ENCODE data around the gene ELL2.
"Not testable (repeated sequence)": the region's sequence is repeated elsewhere in the genome, so short reads cannot be mapped to it uniquely, and the experiment has no call there.

Gene ELL2

DNA sequence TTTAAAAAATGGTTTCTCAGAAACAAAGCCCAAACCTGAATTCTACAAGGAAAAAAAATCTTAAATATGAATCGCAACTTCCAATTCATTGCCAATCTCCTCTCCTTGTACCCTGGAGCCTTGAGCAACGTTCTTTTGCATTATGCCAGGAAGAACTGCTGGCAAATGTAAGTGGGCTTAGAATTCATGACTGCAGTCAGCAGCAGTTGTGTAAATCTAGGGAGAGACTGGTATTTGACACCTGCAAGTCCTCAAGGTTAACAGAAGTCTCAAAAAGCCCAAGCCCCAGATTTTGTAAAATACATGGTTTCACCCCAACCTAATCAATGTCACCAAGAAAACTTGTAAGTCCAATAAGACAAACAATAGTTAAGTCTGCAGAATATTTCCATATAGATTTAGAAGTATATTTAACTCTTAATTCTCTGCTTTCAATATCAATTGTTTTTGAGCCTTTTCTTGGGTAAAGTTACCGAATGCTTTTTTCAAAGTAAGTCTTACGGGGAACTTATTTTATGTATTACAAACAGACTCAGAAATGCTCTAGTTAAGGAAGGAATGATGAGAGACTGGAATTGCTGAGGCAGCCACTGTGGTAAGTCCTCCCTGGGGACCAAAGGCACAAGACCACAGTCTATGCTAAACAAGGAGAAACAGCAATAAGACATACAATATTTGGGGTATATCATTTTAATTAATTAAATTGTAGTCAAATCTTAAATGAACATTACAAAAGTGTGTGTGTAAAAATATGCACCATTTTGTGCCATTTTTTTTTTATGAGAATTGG, 31.3 kb downstream of the ELL2 start:
- no peak for DNase-seq (ENCODE audit: low read depth, low spot score)

DNA sequence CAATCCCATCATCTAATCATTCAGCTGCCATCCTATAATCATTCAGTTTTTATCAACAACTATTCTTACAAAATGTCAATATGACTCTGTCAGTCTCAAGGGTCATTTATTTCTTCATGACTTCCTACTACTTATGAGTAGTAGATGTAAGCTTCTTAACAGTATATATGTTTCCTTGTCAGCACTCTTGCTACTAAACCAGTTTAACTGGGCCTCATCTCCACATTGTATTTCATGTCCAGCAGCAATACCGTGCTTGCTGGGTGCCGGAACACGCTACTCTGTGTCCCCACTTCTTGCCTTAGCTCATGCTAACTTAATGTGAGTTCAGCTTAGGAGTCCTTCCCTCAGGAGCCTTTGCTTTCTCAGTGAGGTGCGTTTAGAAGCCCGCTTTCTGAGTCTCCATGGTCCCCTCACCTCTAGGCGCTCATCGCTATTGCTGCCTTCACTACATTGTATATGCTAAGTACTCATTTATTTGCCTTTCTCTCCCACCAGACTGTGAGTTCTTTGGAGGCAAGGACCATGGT, 32.9 kb downstream of the ELL2 start:
- DNase-seq (ENCODE audit: low read depth, low spot score) = no peak

DNA sequence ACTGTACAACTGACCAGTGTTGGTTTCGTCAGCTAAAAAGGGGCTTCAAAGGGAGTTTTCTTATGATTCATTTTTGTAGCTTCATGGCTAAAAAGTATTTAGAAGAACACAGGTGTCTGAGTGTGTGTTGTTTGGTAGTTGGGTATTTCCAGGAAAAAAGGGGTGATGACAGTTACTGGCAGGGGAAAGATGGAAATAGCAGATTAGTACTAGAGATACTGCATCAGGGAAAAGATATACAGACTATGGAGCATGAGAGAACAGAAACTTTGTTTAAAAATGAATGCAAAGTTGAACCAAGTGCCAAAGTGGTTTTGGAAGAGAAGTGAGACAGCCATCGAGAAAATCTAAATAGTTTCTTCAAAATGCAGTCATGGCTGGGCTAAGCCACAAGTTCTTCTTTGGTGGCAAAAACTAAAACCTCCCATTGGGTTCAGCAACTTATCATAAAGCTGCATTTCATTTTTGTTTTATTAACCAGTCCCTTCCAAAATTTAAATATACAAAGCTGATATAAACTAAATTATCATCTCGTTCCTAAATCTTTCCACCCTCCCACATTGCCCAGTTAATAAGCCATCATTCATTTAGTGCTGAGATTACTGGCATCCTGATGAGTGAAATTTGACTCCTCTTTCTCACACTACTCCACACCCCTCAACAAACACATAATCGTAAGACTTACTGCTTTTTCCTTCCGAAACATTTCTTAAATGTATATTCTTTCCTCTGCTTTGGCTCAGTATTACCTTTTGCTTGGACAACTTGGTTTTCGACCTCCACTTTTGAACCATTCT, 33.5 kb downstream of the ELL2 start:
- DNase-seq (ENCODE audit: low read depth, low spot score) = no peak

DNA sequence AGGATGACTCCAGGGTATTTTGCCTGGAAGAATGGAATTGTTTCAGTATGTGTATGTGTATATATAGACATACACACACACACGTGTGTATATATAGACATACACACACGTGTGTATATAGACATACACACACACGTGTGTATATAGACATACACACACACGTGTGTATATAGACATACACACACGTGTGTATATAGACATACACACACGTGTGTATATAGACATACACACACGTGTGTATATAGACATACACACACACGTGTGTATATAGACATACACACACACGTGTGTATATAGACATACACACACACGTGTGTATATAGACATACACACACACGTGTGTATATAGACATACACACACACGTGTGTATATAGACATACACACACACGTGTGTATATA, 34.4 kb downstream of the ELL2 start:
- DNase-seq (ENCODE audit: low read depth, low spot score) = not testable (repeated sequence)

DNA sequence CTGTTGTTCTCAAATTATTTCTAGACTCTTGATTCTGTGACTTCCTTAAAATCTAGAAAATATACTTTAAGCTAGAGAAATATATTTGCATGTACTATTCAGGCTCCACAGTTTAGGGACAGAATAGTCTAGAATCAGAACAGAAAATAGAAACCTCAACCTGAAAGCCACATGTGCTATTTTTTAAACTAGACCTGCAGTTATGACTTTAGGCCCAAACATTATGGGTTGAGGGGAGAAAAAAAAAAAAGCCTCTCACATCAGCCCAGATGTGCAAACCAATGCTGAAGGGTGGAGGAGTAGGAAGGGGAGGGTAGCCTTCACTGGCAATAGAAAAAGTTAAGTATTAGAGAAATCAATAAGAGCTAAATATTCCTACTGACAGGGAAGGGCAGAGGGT, 35.7 kb downstream of the ELL2 start:
- no peak for DNase-seq (ENCODE audit: low read depth, low spot score)

DNA sequence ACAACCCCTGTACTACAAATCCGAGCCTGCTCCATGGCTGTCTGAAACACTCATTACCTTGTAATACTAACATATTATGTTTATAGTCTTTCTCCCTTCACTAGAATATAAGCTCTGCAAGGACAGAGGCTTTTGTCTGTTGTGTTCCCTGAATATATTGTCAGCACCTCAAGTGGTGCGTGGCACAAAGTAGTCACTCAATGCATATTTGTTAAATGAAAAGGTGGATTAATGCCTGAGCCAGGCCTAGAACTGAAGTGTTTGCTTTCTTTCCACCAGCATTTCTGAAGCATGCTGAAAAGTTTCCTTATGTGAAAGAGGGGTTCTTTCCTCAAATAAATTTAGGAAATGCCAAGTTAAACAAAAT, 36.3 kb downstream of the ELL2 start:
- no peak for DNase-seq (ENCODE audit: low read depth, low spot score)

DNA sequence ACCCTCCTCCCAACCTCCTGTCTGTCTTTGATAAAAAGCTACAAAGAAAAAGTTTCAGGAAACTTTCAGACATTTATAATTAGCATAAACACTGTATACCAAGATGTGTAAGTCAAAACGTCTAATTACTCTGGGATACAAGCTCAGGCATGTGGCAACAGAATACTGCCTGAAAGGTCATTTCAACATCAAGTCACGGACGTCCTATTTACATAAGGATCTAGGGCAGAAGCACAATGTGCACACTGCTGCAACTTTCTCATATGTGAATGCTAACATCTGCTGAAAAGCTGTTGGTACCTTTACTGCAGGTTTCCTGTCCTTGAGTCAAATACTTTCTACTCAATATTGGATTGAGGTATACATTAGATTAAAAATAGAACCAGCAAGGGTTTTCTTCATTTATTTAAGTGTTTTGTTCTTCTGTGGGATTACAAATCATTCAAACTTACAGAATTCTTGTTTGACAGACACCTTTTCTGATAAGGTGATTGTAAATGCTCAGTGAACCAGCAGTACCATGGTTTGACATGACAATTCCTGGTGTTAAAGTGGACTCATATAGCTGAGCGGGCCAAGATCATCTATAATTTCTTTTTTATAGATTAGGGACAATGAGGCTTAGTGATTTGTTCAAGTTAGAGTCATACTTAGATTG, 36.8 kb downstream of the ELL2 start:
- DNase-seq (ENCODE audit: low read depth, low spot score) = no peak

DNA sequence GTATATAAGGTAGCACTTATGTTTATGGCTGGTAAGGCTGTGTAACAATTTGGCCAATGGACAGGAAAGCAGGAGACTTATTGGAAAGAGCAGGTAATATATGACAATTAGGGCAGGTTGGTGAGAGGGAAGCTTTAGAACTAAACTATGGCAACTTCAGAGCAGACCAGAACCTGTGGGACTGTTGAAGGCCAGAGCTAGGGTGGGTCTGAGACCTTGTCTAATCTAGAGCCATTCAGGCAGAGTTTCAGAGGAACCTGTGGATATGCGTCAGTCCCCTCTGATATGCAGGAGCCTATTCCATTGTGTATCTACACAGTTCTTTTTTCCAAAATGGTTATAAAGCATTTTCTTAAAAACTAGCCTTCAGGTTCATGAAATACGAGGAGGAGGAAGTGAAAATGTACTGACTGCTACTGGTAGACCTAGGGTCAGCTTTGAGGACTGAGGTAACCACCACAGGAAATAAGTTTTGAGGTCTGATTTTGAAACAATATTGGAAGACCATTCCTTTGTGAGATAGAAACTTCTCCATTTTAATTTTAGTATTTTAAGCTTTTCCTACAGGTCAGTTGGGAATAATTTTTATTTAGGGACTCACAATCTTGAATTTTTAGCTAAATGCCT, 37.6 kb downstream of the ELL2 start:
- no peak for DNase-seq (ENCODE audit: low read depth, low spot score)

DNA sequence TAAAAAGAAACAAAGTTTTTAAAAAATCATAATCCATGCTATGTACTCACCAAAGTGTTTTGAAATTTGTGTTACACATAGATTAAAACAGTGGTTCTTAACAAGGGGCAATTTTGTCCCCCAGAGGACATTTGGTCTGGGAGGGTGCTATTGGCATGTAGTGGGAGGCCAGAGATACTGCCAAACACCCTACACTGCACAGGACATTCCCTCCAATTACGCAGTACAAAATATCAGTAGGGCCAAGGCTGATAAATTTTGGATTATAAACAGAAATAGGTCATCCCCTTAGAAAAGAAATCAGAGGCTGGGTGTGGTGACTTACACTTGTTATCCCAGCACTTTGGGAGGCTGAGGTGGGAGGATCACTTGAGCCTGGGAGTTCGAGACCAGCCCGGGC, 38.9 kb downstream of the ELL2 start:
- no peak for DNase-seq (ENCODE audit: low read depth, low spot score)

DNA sequence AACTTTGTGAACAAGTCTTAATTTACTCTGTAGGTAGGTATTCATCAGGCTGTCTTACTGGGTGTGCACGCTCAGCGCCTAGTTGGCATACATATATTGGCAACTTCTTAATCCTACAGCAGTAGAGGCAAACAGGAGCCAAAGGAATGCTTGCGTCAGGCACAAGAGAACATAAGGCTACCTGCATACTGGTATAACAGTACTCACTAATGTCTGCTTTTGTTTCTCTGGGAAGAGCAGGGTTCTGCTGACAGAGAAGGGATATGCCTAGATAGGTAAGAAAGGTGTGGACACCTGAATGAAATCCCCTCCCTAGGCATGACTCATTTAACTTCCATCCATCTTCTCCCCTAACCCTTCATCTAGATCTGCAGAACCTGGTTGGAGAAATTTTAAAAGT, 40.1 kb downstream of the ELL2 start:
- no peak for DNase-seq (ENCODE audit: low read depth, low spot score)

DNA sequence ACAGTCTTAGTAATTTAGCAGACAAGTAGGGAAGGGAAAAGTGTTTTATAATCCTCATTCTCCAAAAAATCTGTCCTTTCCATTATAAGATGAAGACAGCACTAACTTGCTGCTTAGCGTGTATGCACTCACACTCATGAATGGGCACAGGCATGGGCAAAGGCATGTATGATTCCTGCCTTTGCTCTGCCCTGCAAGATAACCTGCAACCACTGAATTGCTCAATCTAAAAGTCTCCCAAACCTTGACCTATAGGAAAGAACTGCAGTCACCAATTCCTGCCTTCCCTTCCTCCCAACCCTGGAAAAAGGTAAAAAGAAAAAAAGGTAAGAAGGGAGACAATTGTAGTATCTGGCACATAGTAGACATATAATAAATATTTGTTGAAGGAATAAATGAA, 40.8 kb downstream of the ELL2 start:
- no peak for DNase-seq (ENCODE audit: low read depth, low spot score)

DNA sequence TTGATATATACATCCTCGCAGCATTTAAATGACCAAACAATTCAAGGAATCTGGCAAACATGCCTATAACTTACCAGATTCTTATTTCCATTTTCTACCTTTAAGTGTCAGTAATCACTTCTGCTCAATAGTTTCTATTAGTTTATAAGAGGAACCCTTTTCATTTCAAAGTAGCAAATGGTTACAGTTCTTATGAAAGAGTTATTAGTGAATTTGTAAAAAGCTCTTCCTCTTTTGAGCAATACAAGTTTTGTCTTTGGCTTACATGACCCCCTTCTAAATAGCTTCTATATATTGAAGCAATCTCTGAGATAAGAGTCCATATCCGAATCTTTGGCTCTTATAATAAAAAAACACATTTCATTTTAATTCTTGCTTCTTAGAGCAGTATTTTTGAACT, 42.0 kb downstream of the ELL2 start:
- no peak for DNase-seq (ENCODE audit: low read depth, low spot score)

DNA sequence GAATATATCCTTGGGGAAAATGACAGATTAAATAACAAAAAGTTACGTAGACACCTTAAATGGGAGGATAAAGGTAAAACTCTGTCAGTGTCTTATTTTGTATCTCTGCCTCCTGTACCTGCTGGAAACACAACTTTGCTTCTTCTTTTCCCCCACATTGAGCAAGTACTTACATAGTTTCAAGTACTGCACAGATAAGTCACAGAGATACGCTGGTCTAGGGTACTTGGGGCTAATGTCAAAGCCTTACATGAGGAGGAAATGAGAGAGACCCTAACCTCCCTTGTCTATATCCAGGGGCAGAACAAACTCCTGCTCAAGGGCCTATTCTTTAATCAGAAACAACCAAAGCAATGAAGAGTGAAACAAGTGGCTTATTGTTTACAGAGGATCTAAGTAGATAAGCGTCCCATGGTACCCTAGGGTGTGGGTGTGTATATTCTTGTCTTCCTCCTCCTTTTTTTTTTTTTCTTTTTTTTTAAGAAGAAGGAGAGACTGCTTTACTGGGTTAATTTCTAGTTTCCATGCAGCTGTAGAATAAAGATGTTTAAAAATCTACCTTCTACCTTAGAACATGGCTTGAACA, 43.1 kb downstream of the ELL2 start:
- no peak for DNase-seq (ENCODE audit: low read depth, low spot score)

DNA sequence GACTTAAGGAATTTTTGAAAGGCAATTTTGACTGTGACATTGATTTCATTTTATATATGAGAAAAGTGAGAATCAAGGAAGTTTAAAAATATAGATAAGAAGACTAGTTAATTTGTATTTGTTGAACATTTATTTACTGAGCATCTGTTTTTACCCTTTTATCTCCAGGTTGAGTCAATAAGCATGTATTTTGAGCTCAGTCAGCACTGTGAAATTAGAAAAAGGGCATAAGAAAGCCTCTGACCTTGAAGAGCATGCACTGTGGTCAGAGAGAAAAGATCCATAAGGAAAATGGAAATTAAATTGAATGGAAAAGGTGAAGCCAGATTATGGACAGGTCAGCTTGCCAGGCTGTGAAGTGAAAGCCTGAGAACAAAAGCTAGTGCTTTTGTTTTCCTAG, 44.4 kb downstream of the ELL2 start:
- no peak for DNase-seq (ENCODE audit: low read depth, low spot score)

DNA sequence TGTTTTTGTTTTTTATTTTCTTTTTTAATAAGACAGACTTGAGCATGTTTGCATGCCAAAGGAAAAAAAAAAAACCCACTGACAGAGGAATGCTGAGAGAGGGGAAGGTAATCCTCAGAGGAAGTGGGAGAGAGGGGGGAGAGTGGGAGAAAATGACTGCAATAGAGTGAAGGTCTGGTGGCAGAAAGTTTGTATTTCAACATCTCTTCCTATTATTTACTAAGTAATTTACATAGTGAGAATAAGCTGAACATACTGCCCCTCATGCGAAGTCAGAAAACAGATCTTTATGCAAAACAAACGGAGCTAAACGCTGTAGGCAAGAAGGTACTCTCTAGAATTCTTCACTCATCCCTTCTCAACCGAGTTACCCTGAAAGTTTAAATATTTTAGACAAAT, 45.0 kb downstream of the ELL2 start:
- DNase-seq (ENCODE audit: low read depth, low spot score) = no peak

DNA sequence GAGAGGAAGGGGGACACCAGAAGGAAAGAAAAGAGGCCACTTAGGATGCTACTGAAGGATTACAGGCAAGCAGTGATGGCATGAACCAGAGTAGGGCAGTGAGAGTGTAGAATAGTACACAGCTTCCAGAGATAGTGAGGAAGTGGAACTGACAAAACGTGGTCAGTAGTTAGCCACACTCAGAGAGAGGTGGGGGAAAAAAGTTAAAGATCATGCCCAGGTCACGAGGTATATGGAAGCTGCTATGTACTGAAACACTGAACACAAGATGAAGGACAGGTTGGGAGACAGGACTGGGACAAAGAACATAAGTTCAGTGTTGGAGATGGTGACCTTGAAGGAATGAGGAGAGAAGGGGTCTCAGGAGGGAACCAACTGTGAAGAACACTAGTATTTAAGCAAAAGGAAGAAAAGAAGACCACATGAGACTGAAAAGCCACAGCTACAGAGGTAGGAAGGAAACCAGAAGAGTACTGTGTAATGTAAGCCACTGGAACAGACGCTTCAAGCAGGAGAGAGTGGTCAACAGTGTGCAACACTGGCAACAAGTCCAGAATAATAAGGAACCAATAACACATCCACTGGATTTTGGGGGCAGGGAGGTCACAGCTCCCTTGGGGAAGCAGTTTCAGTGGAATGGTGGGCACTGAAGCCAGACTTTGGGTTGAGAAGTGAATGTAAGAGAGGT, 45.5 kb downstream of the ELL2 start:
- DNase-seq (ENCODE audit: low read depth, low spot score) = no peak

DNA sequence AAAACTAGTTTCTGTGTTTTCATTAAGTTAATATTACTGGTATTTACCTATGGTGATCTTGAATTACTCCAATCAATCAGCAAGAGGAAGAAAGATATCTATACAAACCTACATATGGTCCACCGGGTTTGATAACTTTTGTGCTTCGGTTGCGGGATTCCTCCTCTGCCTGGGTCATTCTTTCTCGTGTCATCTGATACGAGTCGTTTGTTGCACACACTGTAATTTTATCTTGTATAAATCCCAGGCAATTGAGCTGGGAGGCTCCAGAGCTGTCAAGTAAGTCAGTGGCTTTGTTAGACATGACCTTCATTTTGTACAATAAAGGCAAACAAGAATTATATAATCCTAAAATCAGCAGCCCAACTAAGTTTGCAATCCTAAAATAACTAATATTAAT, 48.0 kb downstream of the ELL2 start:
- DNase-seq (ENCODE audit: low read depth, low spot score) = no peak

DNA sequence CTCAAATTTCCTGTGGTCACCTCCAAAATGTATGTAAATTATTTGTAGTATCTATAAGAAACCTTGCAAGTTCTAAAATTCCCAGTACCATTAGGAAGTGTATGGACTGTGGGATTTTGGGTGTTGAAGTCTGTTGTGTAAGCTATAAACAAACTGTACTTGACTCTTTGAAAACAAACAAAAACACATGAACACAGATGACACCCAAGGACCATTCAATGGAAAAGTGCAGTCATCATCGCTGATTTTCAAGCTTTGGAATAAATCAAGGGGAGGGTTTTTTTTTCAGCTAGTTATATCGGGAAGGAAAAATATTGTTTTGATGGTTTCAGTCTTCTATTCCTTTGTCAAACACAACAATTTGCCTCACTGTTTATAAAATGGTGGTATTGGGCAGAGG, 49.6 kb downstream of the ELL2 start:
- no peak for DNase-seq (ENCODE audit: low read depth, low spot score)

DNA sequence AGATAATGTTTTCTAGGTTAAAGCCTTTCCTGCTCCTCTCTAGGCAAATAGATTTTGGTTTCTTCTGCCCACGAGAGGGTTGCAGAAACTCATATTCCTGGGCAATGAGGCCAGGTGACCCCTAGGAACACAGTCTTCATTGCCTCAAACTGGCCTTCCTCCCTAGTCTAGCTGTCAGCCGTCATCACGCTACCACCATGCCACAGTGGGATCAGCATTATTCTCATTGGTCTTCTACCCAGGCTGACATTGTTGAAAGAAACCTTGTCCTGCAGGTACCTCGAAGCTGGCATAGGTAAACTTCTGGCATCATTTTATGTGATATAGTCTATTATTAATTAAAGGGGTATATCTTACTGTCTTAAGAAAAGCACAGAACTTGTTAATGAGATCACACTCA, 51.1 kb downstream of the ELL2 start:
- no peak for DNase-seq (ENCODE audit: low read depth, low spot score)

DNA sequence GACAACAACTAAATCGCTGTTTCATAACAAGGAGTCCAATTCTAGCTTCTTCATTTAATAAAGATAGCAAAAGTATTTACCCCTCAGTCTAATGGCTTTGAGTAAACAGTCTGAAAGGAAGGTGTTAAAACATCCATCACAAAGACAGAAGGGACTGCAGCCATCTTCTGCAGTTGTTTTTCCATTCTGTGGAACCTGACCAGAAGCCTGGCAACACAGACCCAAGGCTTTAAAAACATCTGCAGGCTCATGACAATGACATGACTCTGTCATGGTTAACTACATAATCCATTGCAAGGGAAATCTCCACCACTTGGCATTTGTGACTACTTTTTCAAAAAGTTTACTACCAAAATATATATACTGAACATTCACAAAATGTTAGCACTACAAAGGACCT, 51.9 kb downstream of the ELL2 start:
- DNase-seq (ENCODE audit: low read depth, low spot score) = no peak

DNA sequence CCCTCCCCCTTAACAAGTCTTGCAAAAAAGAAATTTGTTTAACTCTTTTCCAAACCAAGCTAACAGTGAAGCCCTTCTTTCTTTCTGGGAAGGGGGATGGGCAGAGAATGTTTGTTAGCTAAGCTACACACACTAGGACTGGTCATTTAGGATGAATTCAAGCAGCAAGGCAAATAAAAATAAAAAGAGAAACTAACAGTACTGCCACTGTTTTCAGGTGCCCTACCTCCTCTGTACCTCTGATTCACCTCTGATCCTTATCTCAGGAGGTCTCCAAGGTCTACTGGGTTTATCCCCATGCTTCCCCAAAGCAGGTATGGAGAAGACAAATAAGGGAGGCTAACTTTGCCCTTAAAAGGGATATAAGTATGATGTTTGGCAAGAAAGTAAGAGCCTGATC, 52.9 kb downstream of the ELL2 start:
- DNase-seq (ENCODE audit: low read depth, low spot score) = no peak
